Measurements from ENCODE around the gene ANTXR1.
"Not testable (repeated sequence)": the region's sequence is repeated elsewhere in the genome, so short reads cannot be mapped to it uniquely, and the experiment has no call there.

Gene ANTXR1

GRCh38 chr2:69224512-69224837 lies 211.5 kb downstream of the ANTXR1 start:
- no peak for DNase-seq (ENCODE audit: low read depth)
- TF ChIP-seq CTCF (conservative IDR thresholded peaks at IDR 0.05; ENCODE audit: low read depth, low read length): no peak

DNA sequence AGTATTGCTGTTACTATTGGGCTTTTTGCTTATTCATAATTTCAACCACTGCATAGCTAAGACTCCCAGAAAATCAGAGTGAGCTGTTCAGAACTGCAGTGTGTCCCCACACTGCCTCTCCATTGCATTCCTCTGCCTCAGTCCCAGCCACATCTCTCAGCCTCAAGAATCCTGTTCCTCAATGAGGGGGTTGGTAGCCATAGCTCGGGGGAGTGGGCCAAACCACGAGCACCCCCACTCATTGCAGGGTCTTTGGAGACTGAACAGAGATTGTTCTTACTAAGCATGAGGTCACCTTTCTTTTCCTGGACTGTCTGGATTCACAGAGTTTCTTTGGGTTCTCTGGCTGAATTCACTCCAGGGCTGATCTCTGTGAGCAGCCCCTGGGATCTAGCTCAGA lies 213.0 kb downstream of the ANTXR1 start:
- no peak overlapping the region for H3K4me3 ChIP-seq (ENCODE audit: low read length)
- no peak for DNase-seq (ENCODE audit: low read depth)
- no peak for TF ChIP-seq CTCF (conservative IDR thresholded peaks at IDR 0.05; ENCODE audit: low read depth, low read length)

More at GRCh38 chr2:69224512-69224837, 211.5 kb downstream of the ANTXR1 start:
- H3K4me3 ChIP-seq (ENCODE audit: low read length): no peak overlapping the region

- no peak overlapping the region for H3K4me3 ChIP-seq (ENCODE audit: low read length)
Measured at GRCh38 chr2:69226903-69227302, 213.9 kb downstream of the ANTXR1 start.

DNA sequence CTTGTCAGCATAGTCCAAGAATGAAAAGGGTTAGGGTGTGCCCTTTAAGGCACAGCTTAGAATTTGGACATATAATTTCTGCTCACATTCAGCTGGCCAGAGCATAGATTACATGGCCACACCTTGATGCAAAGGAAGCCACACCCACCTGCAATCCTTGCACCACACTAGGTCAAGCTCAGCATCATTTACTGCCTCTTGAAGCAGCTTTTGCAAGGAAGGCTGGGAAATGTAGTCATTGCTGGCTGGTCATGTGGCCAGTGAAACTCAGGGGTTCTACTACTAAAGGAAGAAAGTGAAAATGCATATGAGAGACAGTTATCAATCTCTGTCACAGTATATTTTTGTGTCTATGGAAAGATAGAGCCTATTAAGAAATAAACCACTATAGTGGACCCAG lies 214.7 kb downstream of the ANTXR1 start:
- no peak for TF ChIP-seq CTCF (conservative IDR thresholded peaks at IDR 0.05; ENCODE audit: low read depth, low read length)
- no peak overlapping the region for H3K4me3 ChIP-seq (ENCODE audit: low read length)
- DNase-seq (ENCODE audit: low read depth): no peak

More at GRCh38 chr2:69226903-69227302, 213.9 kb downstream of the ANTXR1 start:
- no peak for DNase-seq (ENCODE audit: low read depth)
- no peak for TF ChIP-seq CTCF (conservative IDR thresholded peaks at IDR 0.05; ENCODE audit: low read depth, low read length)

DNA sequence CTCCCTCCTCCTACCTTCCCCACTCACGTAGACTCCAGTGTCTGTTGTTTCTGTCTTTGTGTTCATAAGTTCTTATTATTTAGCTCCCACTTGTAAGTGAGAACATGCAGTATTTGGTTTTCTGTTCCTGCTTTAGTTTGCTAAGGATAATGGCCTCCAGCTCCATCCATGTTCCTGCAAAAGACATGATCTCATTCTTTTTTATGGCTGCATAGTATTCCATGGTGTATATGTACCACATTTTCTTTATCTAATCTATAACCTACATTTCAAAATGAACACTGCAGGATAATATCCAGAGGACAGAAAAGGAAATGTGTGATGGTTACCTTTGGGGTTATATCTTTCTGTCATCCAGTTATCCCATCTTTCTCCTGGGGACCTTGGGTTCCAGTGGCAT lies 218.0 kb downstream of the ANTXR1 start:
- not testable (repeated sequence) for DNase-seq (ENCODE audit: low read depth); H3K4me3 ChIP-seq (ENCODE audit: low read length)

- DNase-seq (ENCODE audit: low read depth): no peak
- TF ChIP-seq CTCF (conservative IDR thresholded peaks at IDR 0.05; ENCODE audit: low read depth, low read length): no peak
- no peak overlapping the region for H3K4me3 ChIP-seq (ENCODE audit: low read length)
Measured at GRCh38 chr2:69231612-69232277, 218.8 kb downstream of the ANTXR1 start.

- H3K4me3 ChIP-seq (ENCODE audit: low read length); DNase-seq (ENCODE audit: low read depth): not testable (repeated sequence)
Measured at GRCh38 chr2:69235835-69236234, 222.9 kb downstream of the ANTXR1 start.

GRCh38 chr2:69237070-69237670 lies 224.2 kb downstream of the ANTXR1 start:
- no peak for DNase-seq (ENCODE audit: low read depth)
- no peak for TF ChIP-seq CTCF (conservative IDR thresholded peaks at IDR 0.05; ENCODE audit: low read depth, low read length)
- H3K4me3 ChIP-seq (ENCODE audit: low read length): no peak overlapping the region

Data from retinal pigment epithelial cell (primary cell).